Fibroblast of lung (primary cell): ENCODE data around the gene CKAP2. TPM values are rescaled to one million over a fixed set of nuclear protein-coding genes. Genes with fewer than 3 reads are reported as not detected.

Experiments used
- DNase-seq, 2 donors: peaks; one replicate each; pipeline versions ENCODE4 v3.0.0 to v3.0.0-alpha.2; 2010; ENCODE audit warnings: low read depth in 2 of 2
- H2AFZ ChIP-seq: 2 replicates; pipeline ENCODE4 v1.5.1; 2012; ENCODE audit warnings: low read length, control low read depth, inconsistent platforms
- H3K27ac ChIP-seq: 2 replicates; pipeline ENCODE4 v1.5.1; 2011; ENCODE audit warnings: low read length, control low read depth; ENCODE audit not compliant: insufficient read depth
- H3K27me3 ChIP-seq: 2 replicates; pipeline ENCODE4 v1.5.1; 2011; ENCODE audit warnings: mild to moderate bottlenecking, low read length; ENCODE audit not compliant: control insufficient read depth, insufficient read depth
- H3K36me3 ChIP-seq: 2 replicates; pipeline ENCODE4 v1.5.1; 2011; ENCODE audit warnings: low read length; ENCODE audit not compliant: control insufficient read depth, insufficient read depth
- H3K4me1 ChIP-seq: 2 replicates; pipeline ENCODE4 v1.5.1; 2011; ENCODE audit warnings: low read length; ENCODE audit not compliant: control insufficient read depth, insufficient read depth; ENCODE audit errors: extremely low read depth
- H3K4me2 ChIP-seq: 2 replicates; pipeline ENCODE4 v1.5.1; 2011; ENCODE audit warnings: low read length, control low read depth; ENCODE audit not compliant: insufficient read depth; ENCODE audit errors: extremely low read depth
- H3K4me3 ChIP-seq, 4 experiments: fragments of 200-600 bp in 1 of 4; sonication (generic) in 1 of 4; replicated peaks in 1 of 4; 2 replicates each; pipeline ENCODE4 v1.5.1; 2011 to 2016; ENCODE audit warnings: low read length in 4 of 4, low read depth in 3 of 4, mild to moderate bottlenecking in 3 of 4, control low read depth in 2 of 4, inconsistent platforms in 1 of 4, mixed read lengths in 1 of 4; ENCODE audit not compliant: insufficient read depth in 1 of 4; ENCODE audit errors: control extremely low read depth in 1 of 4
- H3K79me2 ChIP-seq: 2 replicates; pipeline ENCODE4 v1.5.1; 2012; ENCODE audit warnings: mild to moderate bottlenecking, low read length, inconsistent platforms; ENCODE audit not compliant: control insufficient read depth, insufficient read depth
- H3K9ac ChIP-seq: 2 replicates; pipeline ENCODE4 v1.5.1; 2011; ENCODE audit warnings: mild to moderate bottlenecking, low read length, control low read depth; ENCODE audit not compliant: insufficient read depth
- H3K9me3 ChIP-seq: 2 replicates; pipeline ENCODE4 v1.5.1; 2012; ENCODE audit warnings: low read depth, low read length; ENCODE audit not compliant: control insufficient read depth, insufficient read depth
- H4K20me1 ChIP-seq: 2 replicates; pipeline ENCODE4 v1.5.1; 2011; ENCODE audit warnings: low read length; ENCODE audit not compliant: control insufficient read depth, insufficient read depth; ENCODE audit errors: extremely low read depth
- EZH2 ChIP-seq: IDR thresholded peaks from 2 replicates; pipeline ENCODE4 v1.5.1; 2012; ENCODE audit warnings: low read length, control low read depth, mild to moderate bottlenecking; ENCODE audit errors: missing control alignments
- polyA plus RNA-seq, 2 donors: library from polyadenylated mRNA; depleted of rRNA in 1 of 2; stranded (reverse) in 1 of 2; unstranded in 1 of 2; fragments of >200 nt; gene quantifications; 2 replicates each; pipeline ENCODE4 v1.2.1, GENCODE V29; 2011 to 2012; ENCODE audit warnings: missing spikeins in 1 of 2
- total RNA-seq: library from RNA; depleted of rRNA; stranded (reverse); fragments of >200 nt; gene quantifications from 2 replicates; pipeline ENCODE4 v1.2.1, GENCODE V29; 2014
- TF ChIP-seq, protein P1 (sequence below), 2 donors: IDR thresholded peaks in 1 of 2; conservative IDR thresholded peaks in 1 of 2; 1 replicate in 1 of 2; 2 replicates in 1 of 2; pipeline ENCODE4 v1.5.1; 2011 to 2012; ENCODE audit warnings: low read length in 2 of 2, control low read depth in 1 of 2, inconsistent platforms in 1 of 2, low read depth in 1 of 2, mild to moderate bottlenecking in 1 of 2

Gene CKAP2
- total and polyA plus RNA-seq, 2 donors (not counting 1 experiment from before 2014, with no cell fraction given): 10.5 to 24.8 TPM

DNA sequence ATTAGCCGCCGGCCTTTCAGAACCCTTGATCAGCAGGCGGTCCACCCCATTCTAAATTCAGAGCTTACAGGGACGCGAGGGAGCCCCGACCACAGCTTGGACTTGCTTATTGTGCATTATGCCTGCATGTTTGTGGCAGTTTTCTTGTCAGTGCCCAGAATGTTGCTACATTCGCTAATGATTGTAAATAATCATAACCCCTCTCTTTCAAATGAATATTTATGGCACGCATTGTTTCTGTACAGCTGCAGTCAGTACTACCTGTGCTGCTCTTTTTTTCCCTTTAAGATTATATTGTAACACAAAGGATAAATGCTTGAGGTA, 4.5 kb upstream of the CKAP2 start:
- H3K79me2 ChIP-seq: peaks cover 37% of the 10 kb centered on the region
- TF ChIP-seq, protein P1, sequence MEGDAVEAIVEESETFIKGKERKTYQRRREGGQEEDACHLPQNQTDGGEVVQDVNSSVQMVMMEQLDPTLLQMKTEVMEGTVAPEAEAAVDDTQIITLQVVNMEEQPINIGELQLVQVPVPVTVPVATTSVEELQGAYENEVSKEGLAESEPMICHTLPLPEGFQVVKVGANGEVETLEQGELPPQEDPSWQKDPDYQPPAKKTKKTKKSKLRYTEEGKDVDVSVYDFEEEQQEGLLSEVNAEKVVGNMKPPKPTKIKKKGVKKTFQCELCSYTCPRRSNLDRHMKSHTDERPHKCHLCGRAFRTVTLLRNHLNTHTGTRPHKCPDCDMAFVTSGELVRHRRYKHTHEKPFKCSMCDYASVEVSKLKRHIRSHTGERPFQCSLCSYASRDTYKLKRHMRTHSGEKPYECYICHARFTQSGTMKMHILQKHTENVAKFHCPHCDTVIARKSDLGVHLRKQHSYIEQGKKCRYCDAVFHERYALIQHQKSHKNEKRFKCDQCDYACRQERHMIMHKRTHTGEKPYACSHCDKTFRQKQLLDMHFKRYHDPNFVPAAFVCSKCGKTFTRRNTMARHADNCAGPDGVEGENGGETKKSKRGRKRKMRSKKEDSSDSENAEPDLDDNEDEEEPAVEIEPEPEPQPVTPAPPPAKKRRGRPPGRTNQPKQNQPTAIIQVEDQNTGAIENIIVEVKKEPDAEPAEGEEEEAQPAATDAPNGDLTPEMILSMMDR (conservative IDR thresholded peaks at IDR 0.05 in 1 of 2, IDR thresholded peaks at IDR 0.05 in 1 of 2; ENCODE audit: low read depth in 1 of 2, low read length in 2 of 2): no peak
- TF ChIP-seq EZH2: no peak
- peak overlapping the region; percentile 20 to 46 (median 28) for H3K4me3 ChIP-seq
- DNase-seq: no peak
- H3K36me3 ChIP-seq: no peaks in the 10 kb centered on the region
- H3K4me2 ChIP-seq: peak overlapping the region; percentile 83
- no peak overlapping the region for H3K27ac ChIP-seq
- peak overlapping the region; percentile 64 for H2AFZ ChIP-seq
- peaks cover 6% of the 10 kb centered on the region for H3K4me1 ChIP-seq
- H3K27me3 ChIP-seq: no peaks in the 10 kb centered on the region
- no peaks in the 10 kb centered on the region for H4K20me1 ChIP-seq
- no peaks in the 10 kb centered on the region for H3K9me3 ChIP-seq
- no peak overlapping the region for H3K9ac ChIP-seq

DNA sequence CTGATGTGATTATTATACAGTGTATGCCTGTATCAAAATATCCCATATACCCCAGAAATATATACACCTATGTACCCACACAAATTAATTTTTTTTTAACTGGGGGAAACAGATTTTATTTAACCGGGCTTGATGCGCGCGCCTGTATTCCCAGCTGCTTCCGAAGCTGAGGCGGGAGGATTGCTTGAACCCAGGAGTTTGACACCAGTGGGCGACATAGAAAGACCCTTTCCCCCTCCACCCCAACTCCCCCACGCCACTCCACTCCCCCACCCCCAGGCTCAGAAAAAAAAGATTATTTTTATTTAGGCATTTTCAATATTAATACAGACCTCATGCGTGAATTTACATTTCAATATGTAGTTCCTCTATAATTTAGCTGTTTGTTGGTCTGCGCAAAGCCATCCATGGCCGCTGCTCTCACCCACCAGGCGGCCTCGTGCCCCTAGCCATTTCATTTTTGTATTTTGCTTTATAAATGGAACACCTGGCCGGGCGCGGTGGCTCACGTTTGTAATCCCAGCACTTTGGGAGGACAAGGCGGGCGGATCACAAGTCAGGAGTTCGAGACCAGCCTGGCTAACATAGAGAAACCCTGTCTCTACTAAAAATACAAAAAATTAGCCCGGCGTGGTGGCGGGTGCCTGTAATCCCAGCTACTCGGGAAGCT, 4.0 kb upstream of the CKAP2 start:
- H3K27me3 ChIP-seq: no peaks in the 10 kb centered on the region
- TF ChIP-seq, protein P1 (conservative IDR thresholded peaks at IDR 0.05 in 1 of 2, IDR thresholded peaks at IDR 0.05 in 1 of 2; ENCODE audit: low read depth in 1 of 2, low read length in 2 of 2): no peak
- TF ChIP-seq EZH2: no peak
- peak overlapping the region in 1 of 4 experiments; percentile 34 for H3K4me3 ChIP-seq
- H3K9me3 ChIP-seq: no peaks in the 10 kb centered on the region
- DNase-seq: no peak
- H3K36me3 ChIP-seq: no peaks in the 10 kb centered on the region
- no peak overlapping the region for H3K9ac ChIP-seq
- H4K20me1 ChIP-seq: no peaks in the 10 kb centered on the region
- H3K79me2 ChIP-seq: peaks cover 40% of the 10 kb centered on the region
- H3K27ac ChIP-seq: no peak overlapping the region
- H3K4me1 ChIP-seq: peaks cover 7% of the 10 kb centered on the region
- H2AFZ ChIP-seq: no peak overlapping the region
- H3K4me2 ChIP-seq: no peak overlapping the region

DNA sequence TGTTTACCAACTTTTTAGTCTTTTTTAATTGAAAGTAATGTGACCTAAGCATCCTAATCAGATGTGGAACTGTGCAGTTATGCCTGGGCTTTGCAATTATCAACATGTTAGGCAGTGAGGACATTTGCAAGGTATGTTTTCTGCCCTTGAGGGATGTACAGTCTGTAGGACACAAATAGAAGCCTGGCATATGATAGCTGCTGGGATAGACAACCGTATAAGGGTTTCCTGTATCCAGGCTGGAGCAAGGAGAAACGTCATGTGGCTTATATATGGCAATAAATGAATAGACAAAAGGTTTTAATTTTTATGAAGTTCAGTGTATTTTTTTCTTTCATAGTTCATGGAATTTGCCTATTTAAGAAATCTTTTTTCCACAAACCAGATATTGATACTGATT, 2.8 kb upstream of the CKAP2 start:
- Histone ChIP-seq H3K27ac (no peak overlapping the region), H2AFZ (no peak overlapping the region), H4K20me1 (no peaks in the 10 kb centered on the region), H3K79me2 (peaks cover 44% of the 10 kb centered on the region), H3K4me3 (no peak overlapping the region), H3K4me1 (peaks cover 8% of the 10 kb centered on the region), H3K27me3 (no peaks in the 10 kb centered on the region), H3K4me2 (no peak overlapping the region), H3K9ac (no peak overlapping the region), H3K36me3 (no peaks in the 10 kb centered on the region), H3K9me3 (no peaks in the 10 kb centered on the region)
- DNase-seq: no peak
- TF ChIP-seq, protein P1 (conservative IDR thresholded peaks at IDR 0.05 in 1 of 2, IDR thresholded peaks at IDR 0.05 in 1 of 2; ENCODE audit: low read depth in 1 of 2, low read length in 2 of 2): no peak
- TF ChIP-seq EZH2: no peak
